GM19193 (cell line): ENCODE measurements around the gene OR52B6.

ENCODE experiments used
- POLR2A ChIP-seq: IDR thresholded peaks from 4 replicates; pipeline ENCODE4 v1.6.1; 2011; ENCODE audit not compliant: insufficient read depth, insufficient read length; ENCODE audit errors: extremely low read depth

OR52B6 gene

DNA sequence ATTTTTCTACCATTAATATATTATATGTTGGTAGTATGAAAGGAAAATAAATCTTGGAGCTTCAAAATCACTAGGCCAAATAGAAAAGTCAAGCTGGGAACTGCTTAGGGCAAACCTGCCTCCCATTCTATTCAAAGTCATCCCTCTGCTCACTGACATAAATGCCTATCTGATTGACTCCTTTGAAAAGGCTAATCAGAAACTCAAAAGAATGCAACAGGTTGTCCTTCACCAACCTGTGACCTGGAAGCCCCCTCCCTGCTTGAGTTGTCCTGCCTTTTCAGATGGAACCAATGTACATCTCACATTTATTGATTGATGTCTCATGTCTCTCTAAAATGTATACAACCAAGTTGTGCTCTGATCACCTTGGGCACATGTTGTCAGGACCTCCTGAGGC, 40.9 kb downstream of the OR52B6 start:
- no peak for TF ChIP-seq POLR2A

DNA sequence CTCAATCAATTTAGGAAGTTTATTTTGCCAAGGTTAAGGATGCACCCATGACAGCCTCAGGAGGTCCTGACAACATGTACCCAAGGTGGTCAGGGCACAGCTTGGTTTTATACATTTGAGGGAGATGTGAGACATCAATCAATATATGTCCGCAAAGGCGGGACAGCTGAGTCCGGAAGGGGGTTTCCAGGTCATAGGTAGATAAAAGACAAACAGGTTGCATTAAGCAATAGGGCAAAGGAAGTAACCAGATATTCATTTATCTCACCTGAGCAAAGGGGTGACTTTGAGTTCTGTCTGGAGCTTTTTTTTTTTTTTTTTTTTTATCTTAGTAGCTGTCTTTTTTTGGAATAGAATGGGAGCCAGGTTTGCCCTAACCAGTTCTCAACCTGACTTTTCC, 42.1 kb downstream of the OR52B6 start:
- TF ChIP-seq POLR2A, result no peak

DNA sequence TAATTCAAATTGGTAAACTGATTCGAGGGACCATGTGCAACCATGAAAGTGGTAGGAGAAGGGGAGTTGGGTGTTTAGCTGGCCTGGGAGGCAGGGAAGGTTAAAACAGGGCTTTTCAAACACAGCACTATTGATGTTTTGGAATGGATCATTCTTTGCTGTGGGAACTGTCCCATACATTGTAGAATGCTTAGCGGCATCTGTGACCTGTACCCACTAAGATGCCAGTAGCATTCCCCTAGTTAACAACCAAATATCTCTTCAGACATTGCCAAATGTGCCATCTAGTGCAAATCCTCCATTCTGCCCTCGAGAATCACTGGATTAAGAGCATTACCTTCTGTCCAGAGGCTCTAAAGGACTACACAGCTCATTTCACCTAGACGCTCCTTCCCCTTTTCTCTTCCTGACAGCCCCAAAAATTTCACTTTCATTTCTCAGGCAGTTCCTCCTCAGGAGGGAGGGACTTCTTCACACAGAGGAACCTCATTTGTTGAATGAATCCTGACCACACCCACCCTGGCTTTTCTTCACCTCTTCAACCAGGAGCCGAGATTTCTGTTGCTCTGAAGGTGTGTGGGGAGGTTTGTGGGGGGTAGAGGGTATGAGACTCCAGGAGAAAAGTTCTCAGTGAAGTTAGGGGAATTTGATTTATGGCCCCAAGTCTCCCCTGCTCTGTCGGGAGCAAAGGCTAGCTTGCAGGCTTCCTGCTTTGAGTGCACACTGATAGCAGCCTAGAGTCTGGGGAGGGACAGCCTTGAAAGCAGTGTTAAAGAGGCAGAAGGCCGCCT, 44.0 kb downstream of the OR52B6 start, which contains the start of gene TRIM34:
TRIM34 (plus strand) TSS at position 513 of the 791 bp plus-strand sequence. CDS start 7,331 bp downstream, outside the sequence.
- peak; percentile 67 for TF ChIP-seq POLR2A

DNA sequence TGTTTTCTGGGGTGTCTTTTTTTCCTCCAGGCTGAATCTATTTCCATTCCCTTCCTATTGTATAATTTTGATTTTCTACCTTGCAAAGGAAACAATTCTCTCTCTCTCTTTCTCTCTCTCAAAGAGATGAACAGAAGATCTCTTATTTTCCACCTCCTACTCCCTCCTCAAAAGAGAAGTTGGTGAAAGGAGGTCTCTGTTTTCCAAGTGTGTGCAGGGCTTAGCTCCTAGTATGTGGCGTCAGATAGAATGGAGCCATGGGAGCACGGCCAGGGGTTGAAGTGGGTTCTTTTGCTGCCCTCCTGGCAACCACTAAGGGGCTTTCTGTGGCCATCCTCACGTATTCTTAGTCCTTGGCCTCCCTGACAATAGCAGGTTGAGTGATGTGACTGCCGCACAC, 44.6 kb downstream of the OR52B6 start:
- TF ChIP-seq POLR2A, result no peak

DNA sequence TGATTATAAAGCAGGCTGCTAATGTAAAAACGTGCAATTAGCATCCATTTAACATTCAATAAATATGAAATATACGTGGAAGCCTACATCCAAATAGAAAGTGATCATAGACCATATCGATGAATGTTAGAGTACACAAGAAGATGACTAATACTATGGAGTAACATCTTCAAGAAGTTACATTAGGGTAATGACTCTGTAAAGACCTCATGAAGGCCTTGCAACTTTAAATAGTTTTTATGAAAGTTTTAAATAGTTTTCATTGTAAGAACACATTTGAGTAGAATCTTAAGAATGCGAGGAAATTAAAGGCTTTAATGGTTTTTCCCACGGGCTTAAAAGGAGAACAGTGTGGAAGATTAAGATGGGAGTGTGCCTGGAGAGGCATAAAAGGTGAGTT, 45.5 kb downstream of the OR52B6 start:
- TF ChIP-seq POLR2A, result no peak

DNA sequence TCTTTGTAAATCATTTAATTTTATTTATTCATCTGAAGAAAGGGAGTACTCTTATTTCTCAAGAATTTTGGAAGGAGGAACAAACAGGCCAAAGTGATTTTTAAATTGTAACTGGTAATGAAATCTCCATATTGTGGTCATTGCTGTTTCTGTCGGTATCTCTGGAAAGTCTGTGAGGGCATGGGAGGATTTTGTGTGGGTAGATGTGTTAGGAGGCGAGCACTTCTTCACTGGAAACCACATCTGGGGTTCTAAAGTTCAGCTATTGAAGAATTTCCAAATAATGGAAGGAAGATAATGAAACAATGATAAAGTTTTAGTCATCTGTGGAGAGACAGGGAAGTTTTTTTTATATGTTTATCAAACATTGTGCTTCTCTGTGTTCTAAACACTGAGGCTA, 50.7 kb downstream of the OR52B6 start:
- TF ChIP-seq POLR2A, result no peak
